H1 (cell line): Measurements from ENCODE around the gene YIPF2. TPM values are rescaled to one million over a fixed set of nuclear protein-coding genes. Genes with fewer than 3 reads are reported as not detected.

Source experiments
- CTCF ChIA-PET: fragments of 300-600 bp; sonication (Branson Sonifier 250); formaldehyde crosslinking; loops from one replicate; lab custom pipeline; 2021; ENCODE audit not compliant: partially characterized antibody; lab: Charles Lee
- POLR2A ChIA-PET: fragments of 300-600 bp; sonication (Branson Sonifier 250); formaldehyde crosslinking; loops from one replicate; lab custom pipeline; 2021; ENCODE audit warnings: inconsistent platforms; ENCODE audit not compliant: partially characterized antibody; lab: Charles Lee
- DNase-seq, 2 experiments: peaks; one replicate each; pipeline versions ENCODE4 v3.0.0 to v3.0.0-alpha.2; 2010 to 2022; ENCODE audit warnings: low spot score in 2 of 2, low read depth in 1 of 2, mixed read lengths in 1 of 2
- FAIRE-seq: peaks from 2 replicates; lab custom pipeline; 2011; peaks lifted over from hg19 to GRCh38; lab: Jason Lieb, UNC
- H2AFZ ChIP-seq: 2 replicates; pipeline ENCODE4 v1.8.1; 2012; ENCODE audit warnings: low read length, inconsistent platforms
- H2AK5ac ChIP-seq: 2 replicates; pipeline ENCODE4 v1.6.1; 2013; ENCODE audit warnings: low read depth, low read length
- H2BK120ac ChIP-seq: replicated peaks from 2 replicates; pipeline ENCODE3; 2013; ENCODE audit warnings: low read depth, low read length, inconsistent platforms
- H2BK12ac ChIP-seq: 2 replicates; pipeline ENCODE4 v1.6.1; 2013; ENCODE audit warnings: low read depth, low read length
- H2BK15ac ChIP-seq: 2 replicates; pipeline ENCODE4 v1.6.1; 2013; ENCODE audit warnings: low read length
- H2BK20ac ChIP-seq: 2 replicates; pipeline ENCODE4 v1.6.1; 2013; ENCODE audit warnings: low read length
- H2BK5ac ChIP-seq: 2 replicates; pipeline ENCODE4 v1.6.1; 2013; ENCODE audit warnings: low read depth, low read length
- H3K14ac ChIP-seq: 2 replicates; pipeline ENCODE4 v1.6.1; 2013; ENCODE audit warnings: inconsistent platforms; ENCODE audit not compliant: insufficient read length
- H3K18ac ChIP-seq: 2 replicates; pipeline ENCODE4 v1.6.1; 2013; ENCODE audit warnings: low read length; ENCODE audit errors: extremely low read depth
- H3K23ac ChIP-seq: 2 replicates; pipeline ENCODE4 v1.6.1; 2013; ENCODE audit warnings: inconsistent platforms; ENCODE audit not compliant: insufficient read length
- H3K23me2 ChIP-seq: 2 replicates; pipeline ENCODE4 v1.6.1; 2013; ENCODE audit warnings: low read depth, low read length
- H3K27ac ChIP-seq: 2 replicates; pipeline ENCODE4 v1.6.1; 2011; ENCODE audit warnings: low read depth, low read length, inconsistent platforms
- H3K27me3 ChIP-seq, 4 experiments: replicated peaks in 1 of 4; 1 replicate in 1 of 4; 2 replicates in 3 of 4; pipeline versions ENCODE4 v1.6.1 to v1.8.1; 2011 to 2013; ENCODE audit warnings: low read length in 3 of 4, mild to moderate bottlenecking in 3 of 4, inconsistent platforms in 2 of 4, mixed read lengths in 2 of 4, moderate library complexity in 1 of 4; ENCODE audit not compliant: control insufficient read depth in 3 of 4, insufficient read depth in 3 of 4; ENCODE audit errors: extremely low read depth in 1 of 4
- H3K36me3 ChIP-seq, 4 experiments: 2 replicates each; pipeline versions ENCODE4 v1.6.1 to v1.8.1; 2011 to 2013; ENCODE audit warnings: mild to moderate bottlenecking in 4 of 4, low read length in 3 of 4, moderate library complexity in 2 of 4, control low read depth in 1 of 4, inconsistent platforms in 1 of 4; ENCODE audit not compliant: insufficient read depth in 4 of 4, control insufficient read depth in 2 of 4
- H3K4ac ChIP-seq: replicated peaks from 2 replicates; pipeline ENCODE3; 2013; ENCODE audit warnings: low read length, low read depth, mixed read lengths, inconsistent platforms; ENCODE audit not compliant: insufficient read length
- H3K4me1 ChIP-seq, 4 experiments: replicated peaks in 1 of 4; 1 replicate in 1 of 4; 2 replicates in 3 of 4; pipeline versions ENCODE4 v1.6.1 to v1.8.1; 2011 to 2013; ENCODE audit warnings: low read length in 3 of 4, inconsistent platforms in 2 of 4, mixed read lengths in 1 of 4; ENCODE audit not compliant: insufficient read depth in 4 of 4, control insufficient read depth in 3 of 4
- H3K4me2 ChIP-seq, 2 experiments: 2 replicates each; pipeline versions ENCODE4 v1.6.1 to v1.8.1; 2011 to 2013; ENCODE audit warnings: low read depth in 2 of 2, low read length in 2 of 2, control low read depth in 1 of 2, inconsistent platforms in 1 of 2, mild to moderate bottlenecking in 1 of 2; ENCODE audit not compliant: insufficient read depth in 1 of 2
- H3K4me3 ChIP-seq, 4 experiments: fragments of 200-600, 300-600 bp in 1 of 4; sonication (generic), shearing (Covaris generic), sonication (Bioruptor Twin) in 1 of 4; 2 replicates each; pipeline versions ENCODE4 v1.5.1 to v1.8.1; 2011 to 2016; ENCODE audit warnings: low read length in 4 of 4, low read depth in 3 of 4, control low read depth in 2 of 4, inconsistent platforms in 2 of 4, mild to moderate bottlenecking in 2 of 4, mixed read lengths in 1 of 4, moderate library complexity in 1 of 4; ENCODE audit not compliant: insufficient read depth in 2 of 4; ENCODE audit errors: extremely low read depth in 1 of 4
- H3K56ac ChIP-seq: replicated peaks from 2 replicates; pipeline ENCODE3; 2013; ENCODE audit warnings: low read depth, mild to moderate bottlenecking, mixed read lengths, low read length, inconsistent platforms; ENCODE audit not compliant: insufficient read length
- H3K79me1 ChIP-seq: 2 replicates; pipeline ENCODE4 v1.6.1; 2013; ENCODE audit warnings: low read depth, low read length, control low read depth
- H3K79me2 ChIP-seq, 2 experiments: 2 replicates each; pipeline versions ENCODE4 v1.6.1 to v1.8.1; 2012 to 2013; ENCODE audit warnings: low read length in 2 of 2, mild to moderate bottlenecking in 2 of 2, inconsistent platforms in 1 of 2; ENCODE audit not compliant: insufficient read depth in 2 of 2, control insufficient read depth in 1 of 2
- H3K9ac ChIP-seq, 4 experiments: replicated peaks in 1 of 4; 1 replicate in 1 of 4; 2 replicates in 3 of 4; pipeline versions ENCODE4 v1.6.1 to v1.8.1; 2011 to 2013; ENCODE audit warnings: low read depth in 3 of 4, low read length in 3 of 4, control low read depth in 2 of 4, mild to moderate bottlenecking in 2 of 4, moderate library complexity in 2 of 4, inconsistent platforms in 1 of 4; ENCODE audit errors: extremely low read depth in 1 of 4
- H3K9me3 ChIP-seq, 2 experiments: 2 replicates each; pipeline versions ENCODE4 v1.6.1 to v1.8.1; 2012 to 2013; ENCODE audit warnings: mild to moderate bottlenecking in 2 of 2, moderate library complexity in 2 of 2, control low read depth in 1 of 2, inconsistent platforms in 1 of 2, low read depth in 1 of 2, low read length in 1 of 2, mixed read lengths in 1 of 2; ENCODE audit not compliant: insufficient read depth in 2 of 2
- H4K20me1 ChIP-seq, 2 experiments: replicated peaks in 1 of 2; 2 replicates each; pipeline versions ENCODE3 to v1.8.1; 2011 to 2013; ENCODE audit warnings: inconsistent platforms in 2 of 2, low read length in 2 of 2, mild to moderate bottlenecking in 1 of 2; ENCODE audit not compliant: insufficient read depth in 2 of 2, control insufficient read depth in 1 of 2
- H4K5ac ChIP-seq: 2 replicates; pipeline ENCODE4 v1.6.1; 2013; ENCODE audit warnings: low read length, low read depth, mixed read lengths, inconsistent platforms; ENCODE audit not compliant: insufficient read length
- H4K8ac ChIP-seq: 2 replicates; pipeline ENCODE4 v1.8.0; 2013; ENCODE audit warnings: mild to moderate bottlenecking, moderate library complexity, low read length, inconsistent platforms; ENCODE audit not compliant: insufficient read depth; ENCODE audit errors: extremely low read depth
- H4K91ac ChIP-seq: replicated peaks from 2 replicates; pipeline ENCODE3; 2013; ENCODE audit warnings: low read length, mixed read lengths, inconsistent platforms; ENCODE audit not compliant: insufficient read length
- CEBPB ChIP-seq: IDR thresholded peaks from 2 replicates; pipeline ENCODE4 v1.6.1; 2012; ENCODE audit warnings: low read depth, low read length
- MAX ChIP-seq: IDR thresholded peaks from 2 replicates; pipeline ENCODE4 v1.6.1; 2012; ENCODE audit warnings: inconsistent platforms
- TAF1 ChIP-seq: IDR thresholded peaks from 2 replicates; pipeline ENCODE4 v1.6.1; 2011; ENCODE audit warnings: mild to moderate bottlenecking, low read depth, low read length
- WGBS, 2 experiments: shearing (Covaris generic) in 1 of 2; methylation state at CpG; one replicate each; pipeline versions ENCODE4 v1.1.6 to v1.1.7; 2013 to 2015; ENCODE audit warnings: low lambda C conversion rate in 2 of 2, mixed read lengths in 2 of 2, inconsistent platforms in 1 of 2, low coverage in 1 of 2, missing lambda C conversion rate in 1 of 2; ENCODE audit not compliant: insufficient replicate concordance in 2 of 2, insufficient coverage in 1 of 2, insufficient read length in 1 of 2; ENCODE audit errors: extremely low coverage in 1 of 2, missing lambda C conversion rate in 1 of 2; 5-methylcytosine and 5-hydroxymethylcytosine counted together
- polyA plus RNA-seq, 7 experiments: library from polyadenylated mRNA; depleted of rRNA in 3 of 7; stranded (reverse) in 5 of 7; unstranded in 2 of 7; fragments of >200 nt in 5 of 7; fragments of 200-250 nt in 2 of 7; gene quantifications; 1 replicate in 5 of 7; 2 replicates in 1 of 7; 4 replicates in 1 of 7; pipeline versions ENCODE4 v1.2.1 to v1.2.3, GENCODE V29; 2011 to 2013; ENCODE audit warnings: missing spikeins in 2 of 7, mixed read lengths in 2 of 7
- total RNA-seq: library from RNA; stranded (reverse); fragmentation: NEBNext Ultra II Directional; extraction: Animal tissue kit (Norgen Biotek cat#: 25700); gene quantifications from 2 replicates; pipeline ENCODE4 v1.2.1, GENCODE V29; 2021

YIPF2 gene
- total and polyA plus RNA-seq, 2 of the 8 experiments (the other 6 are each of a cell fraction or from before 2014, with no cell fraction given) = 48.3 to 112 TPM

GRCh38 chr19:10946958-10947657, 18.7 kb upstream of the YIPF2 start:
- H2BK15ac ChIP-seq = no peak overlapping the region
- H3K9ac ChIP-seq = no peak overlapping the region
- ChIA-PET POLR2A (interaction anchor here (1.1 kb wide), 1 partner anchor 18 kb away, joined by 3 read pairs; no protein-coding TSS in a partner anchor), CTCF (interaction anchor here (0.9 to 3.3 kb wide), 2 partner anchors 10 to 19 kb away, joined by 4 to 13 read pairs; no protein-coding TSS in a partner anchor)
- no peak overlapping the region for H4K91ac ChIP-seq
- H3K4me2 ChIP-seq = no peak overlapping the region
- no peak overlapping the region for H4K5ac ChIP-seq
- FAIRE-seq (no peak), DNase-seq (no peak)
- H2BK12ac ChIP-seq = no peak overlapping the region
- TF ChIP-seq CEBPB (no peak), TAF1 (no peak), MAX (no peak)
- H3K18ac ChIP-seq = no peak overlapping the region
- H2AFZ ChIP-seq = no peak overlapping the region
- H2AK5ac ChIP-seq = no peak overlapping the region
- H3K4me3 ChIP-seq = no peak overlapping the region
- no peaks in the 10 kb centered on the region for H3K79me1 ChIP-seq
- H3K4ac ChIP-seq = no peak overlapping the region
- H2BK20ac ChIP-seq = no peak overlapping the region
- no peaks in the 10 kb centered on the region for H3K36me3 ChIP-seq
- no peaks in the 10 kb centered on the region for H3K9me3 ChIP-seq
- H3K23ac ChIP-seq = no peak overlapping the region
- no peaks in the 10 kb centered on the region for H4K20me1 ChIP-seq
- H4K8ac ChIP-seq = no peak overlapping the region
- 94% methylated on average over 6 of the region's 6 CpGs; no CpG with 5 or more reads in 1 of the 2 experiments for WGBS, 2 experiments
- H2BK5ac ChIP-seq = no peak overlapping the region
- no peak overlapping the region for H2BK120ac ChIP-seq
- no peak overlapping the region for H3K27ac ChIP-seq
- no peaks in the 10 kb centered on the region for H3K23me2 ChIP-seq
- no peak overlapping the region for H3K56ac ChIP-seq
- H3K27me3 ChIP-seq = no peaks in the 10 kb centered on the region
- H3K79me2 ChIP-seq = no peaks in the 10 kb centered on the region
- H3K4me1 ChIP-seq = no peaks in the 10 kb centered on the region
- no peak overlapping the region for H3K14ac ChIP-seq
